GM19238 (cell line): ENCODE results near the gene MAP3K14.
"Not testable (repeated sequence)": the region's sequence is repeated elsewhere in the genome, so short reads cannot be mapped to it uniquely, and the experiment has no call there.

Experiments used
- DNase-seq: peaks from one replicate; pipeline ENCODE4 v3.0.0; 2011; ENCODE audit warnings: low spot score; ENCODE audit not compliant: insufficient read length

Gene MAP3K14

DNA sequence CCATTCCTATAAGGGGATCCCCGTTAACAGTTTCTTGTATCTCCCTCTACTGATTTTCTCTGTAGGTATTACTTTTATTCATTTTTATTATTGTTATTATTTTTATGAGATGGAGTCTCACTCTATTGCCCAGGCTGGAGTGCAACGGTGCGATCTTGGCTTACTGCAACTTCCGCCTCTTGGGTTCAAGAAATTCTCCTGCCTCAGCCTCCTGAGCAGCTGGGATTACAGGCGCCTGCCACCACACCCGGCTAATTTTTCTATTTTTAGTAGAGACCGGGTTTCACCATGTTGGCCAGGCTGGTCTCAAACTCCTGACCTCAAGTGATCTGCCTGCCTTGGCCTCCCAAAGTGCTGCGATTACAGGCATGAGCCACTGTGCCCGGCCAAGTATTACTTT is 14.6 kb downstream of the MAP3K14 start:
- not testable (repeated sequence) for DNase-seq

DNA sequence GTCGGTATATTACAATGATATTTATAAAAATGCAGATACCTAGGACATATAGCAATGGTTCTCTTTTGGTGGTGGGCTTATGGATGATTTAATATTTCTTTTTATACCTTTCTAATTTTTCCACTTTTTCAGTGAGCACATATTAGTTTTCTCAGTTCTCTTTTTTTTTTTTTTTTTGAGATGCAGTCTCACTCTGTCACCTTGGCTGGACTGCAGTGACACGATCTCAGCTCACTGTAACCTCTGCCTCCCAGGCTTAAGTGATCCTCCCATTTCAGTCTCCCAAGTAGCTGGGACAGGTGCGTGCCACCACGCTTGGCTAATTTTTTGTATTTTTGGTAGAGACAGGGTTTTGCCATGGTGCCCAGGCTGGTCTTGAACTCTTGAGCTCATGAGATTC is 15.1 kb downstream of the MAP3K14 start:
- DNase-seq, result no peak

DNA sequence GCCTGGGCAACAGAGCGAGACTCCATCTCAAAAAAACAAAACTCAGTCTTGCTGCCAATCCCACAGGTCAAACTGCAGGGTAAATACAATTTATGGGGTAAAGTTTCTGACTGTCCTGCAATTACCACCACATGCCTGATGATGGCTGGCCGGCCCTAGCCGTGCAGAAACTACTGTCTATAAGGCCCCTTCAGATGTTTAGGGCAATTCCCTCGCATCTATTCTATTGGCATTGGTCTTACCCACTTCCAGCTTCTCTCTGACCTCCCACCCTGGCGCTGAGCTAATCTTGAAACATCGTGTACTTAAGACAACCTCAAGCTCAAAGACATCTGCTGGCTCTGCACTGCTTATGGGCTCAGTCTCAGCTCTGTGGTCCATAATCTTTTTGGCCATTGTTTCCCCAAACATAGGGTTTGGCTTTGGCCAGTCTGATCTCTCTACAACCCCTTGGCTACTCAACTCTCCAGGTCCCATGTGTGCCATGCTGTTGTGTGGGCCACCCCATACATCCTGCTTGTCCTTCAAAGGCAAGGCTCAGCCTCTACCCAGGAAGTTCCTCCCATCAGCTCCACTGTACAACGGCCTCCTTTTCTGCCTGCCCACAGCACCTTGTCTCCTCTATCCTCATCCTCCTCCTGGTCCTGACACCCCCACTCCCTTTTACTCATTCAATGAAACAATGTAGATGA is 16.6 kb downstream of the MAP3K14 start:
- DNase-seq, result no peak

DNA sequence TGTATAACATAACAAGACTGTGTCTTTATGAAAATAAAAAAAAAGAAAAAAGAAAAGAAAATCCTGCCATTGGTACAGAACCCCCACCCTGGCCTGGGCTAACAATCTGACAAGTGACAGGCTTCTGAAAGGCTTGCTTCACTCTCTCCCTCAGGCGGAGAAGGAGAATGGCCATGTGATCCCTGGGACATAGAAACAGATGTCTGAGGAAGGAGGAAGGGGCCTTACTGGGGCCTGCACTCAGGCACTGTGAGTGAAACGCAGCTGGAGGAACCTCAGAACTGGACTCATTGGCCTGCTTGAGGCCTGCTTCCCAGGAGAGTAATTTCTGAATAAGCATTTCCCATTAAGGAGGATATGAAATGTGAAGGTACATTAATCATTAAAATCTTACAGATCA is 17.5 kb downstream of the MAP3K14 start:
- DNase-seq, result no peak

DNA sequence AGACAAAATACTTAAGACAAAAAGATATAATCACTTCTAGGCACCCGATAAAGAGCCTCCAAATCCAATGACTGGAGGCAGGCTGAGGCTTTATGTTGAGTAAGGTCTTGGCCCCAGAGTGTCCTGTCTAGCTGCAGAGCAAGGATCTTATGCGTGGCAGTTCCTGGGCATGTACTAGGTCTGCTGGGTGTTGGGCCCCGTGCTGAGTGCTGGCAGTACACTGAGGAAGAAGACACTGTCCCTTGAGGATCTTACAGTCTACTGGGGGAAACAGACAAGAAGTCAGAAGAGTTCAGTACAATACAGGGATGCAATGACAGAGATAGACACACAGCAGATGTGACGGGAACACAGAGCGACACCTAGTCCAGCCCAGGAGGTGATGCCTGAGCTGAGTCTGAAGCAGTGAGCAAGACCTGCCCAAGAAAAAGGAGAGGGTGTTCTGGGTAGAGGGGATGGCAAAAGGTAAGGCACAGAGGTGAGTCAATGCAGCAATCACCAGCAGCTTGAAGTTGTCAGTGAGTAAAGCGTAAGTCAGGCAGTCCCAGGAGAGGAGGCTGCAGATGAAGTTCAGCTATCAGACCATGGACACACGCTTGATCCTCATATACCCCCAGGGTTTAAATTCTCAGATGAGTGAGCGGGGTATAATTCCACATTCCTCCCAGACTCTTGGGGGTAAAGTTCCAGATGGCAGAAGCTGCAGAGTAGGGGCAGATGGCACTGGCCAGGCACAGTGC is 18.1 kb downstream of the MAP3K14 start:
- no peak for DNase-seq

DNA sequence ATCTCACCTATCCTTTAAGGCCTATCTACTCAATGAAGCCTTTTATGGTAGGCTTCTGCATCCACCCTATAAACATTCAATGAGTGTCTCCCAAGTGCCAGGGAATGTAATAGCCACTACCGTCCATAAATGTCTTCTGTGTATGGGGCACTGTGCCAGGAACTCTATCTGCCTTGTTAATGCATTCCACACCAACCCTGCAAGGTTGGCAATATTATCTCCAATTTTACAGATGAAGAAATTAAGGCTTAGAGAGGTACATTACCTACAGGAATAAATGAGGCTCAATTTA is 20.0 kb downstream of the MAP3K14 start:
- no peak for DNase-seq

DNA sequence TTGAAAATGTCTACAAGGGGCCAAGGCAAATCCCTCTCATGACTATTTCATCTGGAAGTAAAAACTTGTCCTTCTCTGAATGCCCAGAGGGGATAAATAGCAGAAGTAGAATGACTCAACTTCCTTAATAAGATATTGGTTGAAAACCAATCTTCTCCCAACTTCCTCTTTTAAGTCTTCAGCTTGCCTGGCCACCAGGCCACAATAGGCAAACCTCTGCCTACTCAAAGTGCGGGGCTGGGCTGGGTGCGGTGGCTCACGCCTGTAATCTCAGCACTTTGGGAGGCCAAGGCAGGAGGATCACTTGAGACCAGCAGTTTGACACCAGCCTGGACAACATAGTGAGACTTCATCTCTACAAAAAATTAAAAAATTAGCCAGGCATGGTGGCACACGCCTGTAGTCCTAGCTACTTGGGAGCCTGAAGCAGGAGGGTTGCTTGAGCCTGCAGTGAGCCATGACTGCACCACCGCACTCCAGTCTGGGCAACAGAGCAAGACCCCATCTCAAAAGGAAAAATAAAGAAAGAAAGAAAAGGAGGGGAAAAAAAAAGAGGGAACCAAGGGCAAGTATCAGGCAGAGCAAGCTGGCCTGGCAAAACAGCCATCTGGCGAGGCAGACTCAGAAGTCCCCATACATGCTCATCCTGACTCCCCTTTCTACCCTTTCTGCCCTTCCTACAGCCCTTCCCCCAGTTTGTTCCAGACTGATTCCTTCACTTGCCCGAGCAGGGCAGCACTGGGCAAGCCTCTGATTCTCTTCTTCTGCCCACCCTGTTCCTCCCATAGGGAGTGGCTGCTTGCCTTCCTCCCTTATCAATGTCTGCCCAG is 20.6 kb downstream of the MAP3K14 start:
- no peak for DNase-seq

DNA sequence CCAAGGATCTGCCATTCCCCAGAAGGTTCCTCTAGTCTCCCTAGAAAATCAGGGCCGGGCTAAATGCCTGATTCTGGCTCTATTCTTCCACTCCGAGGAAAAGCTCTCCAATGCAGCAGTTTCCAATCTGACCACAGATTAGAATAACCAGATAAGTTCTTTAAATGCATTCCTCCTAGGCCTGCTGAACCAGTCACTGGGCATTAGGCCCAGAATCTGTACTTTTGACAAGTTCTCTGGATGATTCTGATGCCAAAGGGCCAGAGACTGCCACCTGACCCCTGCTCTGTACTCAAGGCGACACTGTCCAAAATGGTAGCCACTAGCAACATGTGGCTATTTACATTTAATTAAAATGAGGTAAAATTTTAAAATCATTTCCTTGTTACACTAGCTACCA is 22.3 kb downstream of the MAP3K14 start:
- DNase-seq, result no peak

DNA sequence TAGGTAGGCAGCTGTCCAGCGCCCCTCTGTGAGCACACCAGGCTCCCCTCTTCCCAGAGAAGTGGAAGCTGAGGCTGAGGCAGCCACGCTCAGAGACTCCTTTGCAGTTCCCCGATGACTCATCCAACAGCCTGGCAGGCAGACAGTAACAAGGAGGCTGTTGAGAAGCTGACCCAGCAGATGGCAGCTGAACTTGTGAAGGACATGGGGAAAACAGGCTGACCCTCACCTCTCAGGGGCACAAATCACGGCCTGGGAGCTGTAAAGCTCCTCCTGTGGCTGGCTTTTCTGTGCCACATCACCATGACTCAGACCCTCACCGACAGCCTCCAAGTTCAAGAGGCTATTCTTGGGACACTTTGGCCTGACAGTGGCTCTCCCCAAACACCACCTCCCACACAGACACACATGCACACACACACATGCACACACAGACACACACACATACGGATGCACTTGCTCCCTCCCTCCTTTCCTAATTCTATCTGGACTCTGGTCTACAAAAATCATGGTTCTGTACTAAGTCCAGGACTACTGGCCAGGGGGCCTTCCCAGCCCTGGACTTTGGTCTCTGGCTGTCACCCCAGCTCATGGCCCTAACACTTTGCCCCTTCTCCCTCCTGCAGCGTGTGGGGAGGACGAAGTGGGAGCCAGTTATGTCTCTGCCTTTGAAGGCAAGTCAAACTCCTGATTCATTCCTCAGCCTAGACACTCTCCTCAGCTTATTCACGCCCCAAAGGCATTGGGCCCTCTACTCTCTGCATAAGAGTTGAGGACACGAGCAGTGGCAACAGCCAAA is 23.2 kb downstream of the MAP3K14 start:
- no peak for DNase-seq

DNA sequence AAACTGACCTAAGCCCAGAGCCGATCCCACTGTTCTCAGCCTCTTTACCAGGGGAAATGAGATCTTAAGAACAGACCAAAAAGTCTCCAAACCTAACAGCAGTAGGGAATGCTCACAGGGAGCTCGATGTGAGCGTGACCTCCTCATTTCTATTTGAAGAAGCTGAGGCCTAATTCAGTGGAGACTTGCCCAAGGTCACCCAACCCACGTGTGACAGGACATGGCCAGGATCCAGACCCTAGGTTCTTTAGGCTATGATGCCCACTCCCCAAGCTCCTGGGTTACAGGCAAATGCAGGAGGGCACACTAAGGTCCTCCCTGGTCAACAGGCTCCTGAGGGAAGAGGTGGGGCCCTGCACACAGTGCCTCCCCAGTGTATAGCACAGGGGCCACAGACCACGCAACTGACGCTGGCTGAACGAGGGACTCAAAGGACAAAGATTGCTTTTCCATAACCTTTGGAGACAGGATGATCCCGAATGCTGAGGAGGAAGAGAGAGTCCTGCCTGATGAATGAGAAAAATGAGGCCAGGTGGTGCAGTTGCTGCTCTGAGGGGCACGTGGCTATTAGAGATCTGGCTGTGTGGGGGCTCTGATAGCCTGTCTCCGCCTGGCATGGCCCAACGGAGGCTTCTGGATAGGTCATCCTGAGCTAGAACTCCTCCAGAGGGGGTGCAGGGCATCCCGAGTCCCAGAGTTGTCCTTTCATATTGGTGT is 24.0 kb downstream of the MAP3K14 start:
- no peak for DNase-seq

DNA sequence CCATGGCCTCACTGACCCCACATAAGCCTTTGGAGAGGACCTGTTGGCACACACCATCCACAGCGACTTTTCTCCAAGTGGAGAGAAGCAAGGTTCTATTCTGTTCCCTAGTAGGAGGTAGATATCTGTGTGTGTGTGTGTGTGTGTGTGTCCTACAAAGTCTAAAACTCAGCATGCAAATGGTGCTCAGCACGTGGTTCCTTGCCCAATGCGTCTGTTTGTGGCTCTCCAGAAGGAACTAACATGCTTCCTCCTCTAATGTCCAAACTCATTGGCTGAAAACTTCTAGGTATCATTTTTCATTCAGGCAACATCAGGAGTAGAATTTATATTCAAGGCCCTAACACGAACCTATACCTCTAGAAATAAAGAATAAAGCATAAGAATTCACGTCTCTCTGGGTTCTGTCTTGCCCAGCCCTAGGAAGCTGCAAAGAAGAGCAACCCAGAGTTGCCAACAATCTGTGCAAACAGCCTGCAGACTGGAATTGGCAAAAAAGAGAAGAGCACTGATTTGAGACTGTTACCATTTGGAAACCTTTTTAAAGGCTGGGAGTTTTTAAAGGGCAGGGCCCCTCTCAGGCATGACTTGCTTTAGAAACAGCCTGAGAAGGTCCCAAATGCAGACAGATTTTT is 25.5 kb downstream of the MAP3K14 start:
- no peak for DNase-seq

DNA sequence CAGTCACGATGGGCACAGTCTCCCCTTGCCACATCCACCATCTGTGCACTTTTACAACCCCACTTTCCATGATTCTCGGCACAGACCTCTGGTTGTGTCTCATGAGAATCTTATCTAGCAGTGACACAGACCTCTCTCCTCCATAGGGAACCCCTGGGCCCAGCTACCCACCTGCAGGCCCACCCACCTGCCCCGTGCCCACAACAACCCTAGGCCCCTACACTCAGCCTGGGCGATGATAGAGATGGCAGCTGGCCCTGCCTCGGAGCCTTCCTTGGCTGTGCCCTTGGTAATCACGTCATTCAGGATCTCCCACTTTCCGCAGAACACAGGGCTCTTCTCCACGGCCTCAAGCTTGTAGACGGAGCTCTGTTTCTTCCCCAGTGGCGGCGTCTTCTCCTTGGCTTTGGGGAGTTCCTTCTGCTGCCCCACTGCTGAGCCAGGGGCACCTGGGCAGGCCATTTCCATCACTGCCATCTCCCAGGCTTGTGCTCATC is 26.5 kb downstream of the MAP3K14 start:
- no peak for DNase-seq

DNA sequence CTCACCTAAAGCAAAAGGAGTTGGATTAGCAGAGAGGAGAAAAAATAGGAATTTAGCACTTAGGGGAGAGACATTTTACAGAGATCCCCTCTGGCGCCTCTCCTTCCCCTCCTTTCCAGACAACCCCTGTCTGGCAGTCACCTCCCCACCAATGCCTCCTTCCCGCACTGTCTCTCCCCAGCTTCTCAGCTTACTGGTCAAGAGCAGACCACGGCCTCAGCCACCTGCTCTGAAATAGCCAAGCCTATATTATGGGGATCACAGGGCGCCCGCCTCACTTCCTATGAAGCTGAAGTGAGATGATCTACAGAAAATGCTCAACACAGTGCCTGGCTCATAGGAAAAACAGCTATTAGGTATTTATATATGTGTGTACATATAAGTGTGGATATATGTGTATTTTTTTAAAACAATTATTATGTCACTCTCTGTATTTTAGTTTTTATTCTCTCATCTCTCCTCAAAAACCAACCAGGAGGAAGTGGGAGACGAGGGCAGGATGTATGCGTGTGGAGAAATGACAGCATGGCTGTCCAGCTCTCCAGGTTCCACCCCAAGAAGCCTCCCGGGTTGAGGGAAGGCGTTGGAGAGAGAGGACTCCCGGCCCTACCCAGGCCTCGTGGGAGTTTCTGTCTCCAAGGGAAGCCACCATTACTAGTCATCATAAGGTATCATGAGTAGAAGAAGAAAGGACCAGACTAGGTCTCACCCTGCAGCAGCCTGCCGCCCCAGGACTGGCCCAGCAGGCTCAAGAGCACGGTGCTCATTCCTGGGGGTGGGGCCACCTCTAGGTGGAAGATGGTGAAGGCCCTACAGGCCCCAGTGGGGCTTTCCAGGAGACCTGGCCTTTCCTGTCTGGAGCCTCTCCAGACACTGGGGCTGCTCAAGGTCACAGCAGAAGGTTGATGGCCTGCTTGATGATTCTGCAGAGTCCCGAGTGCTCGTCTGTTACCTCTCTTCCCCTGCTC is 27.2 kb downstream of the MAP3K14 start:
- no peak for DNase-seq

DNA sequence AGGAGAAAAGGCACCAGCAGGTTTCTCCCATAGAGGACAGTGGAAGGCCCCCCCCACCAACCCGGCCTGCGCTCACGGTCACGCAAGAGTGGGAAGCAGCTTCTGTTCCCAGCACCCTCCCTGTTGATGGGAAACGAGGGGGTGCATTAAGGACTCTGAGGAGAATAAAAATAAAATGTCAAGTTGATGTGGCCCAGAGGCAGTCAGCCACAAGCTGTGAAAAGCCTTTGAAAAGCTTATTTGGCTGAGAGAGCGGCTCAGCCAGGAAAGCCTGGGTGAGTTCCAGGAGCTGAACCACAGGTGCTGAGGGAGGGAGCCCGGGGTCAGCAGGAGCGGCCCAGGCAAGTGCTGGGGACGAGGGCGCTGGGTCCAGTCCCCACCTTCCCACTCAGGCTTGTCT is 28.0 kb downstream of the MAP3K14 start:
- no peak for DNase-seq

DNA sequence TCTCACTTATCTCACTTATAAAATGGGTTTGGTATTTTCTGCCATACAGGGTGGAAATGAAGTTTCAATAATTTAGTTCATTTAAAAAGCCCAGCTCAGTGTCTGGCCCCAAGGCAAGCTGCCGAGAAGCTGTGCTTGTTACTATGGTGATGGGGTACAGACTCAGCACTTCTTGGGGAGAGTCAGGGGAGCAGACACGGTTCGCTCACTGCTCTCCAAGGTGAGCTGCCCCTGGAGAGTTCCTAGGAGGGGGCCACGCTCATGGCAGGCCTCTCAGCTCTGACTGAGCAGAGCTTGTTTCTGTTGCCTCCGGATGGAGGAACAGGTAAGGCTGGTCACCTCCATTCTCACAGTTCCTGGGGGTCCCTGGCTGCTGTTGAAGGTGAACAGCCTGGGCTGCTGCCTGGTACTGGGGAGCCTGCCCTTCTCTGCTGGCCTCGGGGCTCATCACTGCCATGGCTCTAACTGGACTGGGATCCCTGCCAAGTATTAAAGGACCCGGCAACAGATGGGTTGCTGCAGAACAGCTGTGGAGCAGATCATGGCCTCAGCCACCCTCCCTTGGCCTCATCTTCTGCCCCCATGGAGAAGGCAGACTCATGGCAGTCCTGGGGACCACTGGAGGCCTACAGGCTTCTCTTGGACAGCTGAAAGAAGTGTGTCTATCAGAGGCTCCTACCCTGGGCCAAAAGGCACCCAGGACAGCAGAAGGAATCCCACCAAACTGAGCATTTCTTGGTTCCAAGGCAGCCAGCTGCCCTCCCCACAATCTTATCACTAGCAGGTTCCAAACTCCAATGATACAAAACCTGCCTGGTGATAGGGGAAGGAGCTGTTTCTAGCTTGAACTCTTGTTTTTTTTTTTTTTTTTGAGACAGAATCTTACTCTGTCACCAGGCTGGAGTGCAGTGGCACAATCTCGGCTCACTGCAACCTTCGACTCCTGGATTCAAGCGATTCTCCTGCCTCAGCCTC is 29.0 kb downstream of the MAP3K14 start:
- no peak for DNase-seq

DNA sequence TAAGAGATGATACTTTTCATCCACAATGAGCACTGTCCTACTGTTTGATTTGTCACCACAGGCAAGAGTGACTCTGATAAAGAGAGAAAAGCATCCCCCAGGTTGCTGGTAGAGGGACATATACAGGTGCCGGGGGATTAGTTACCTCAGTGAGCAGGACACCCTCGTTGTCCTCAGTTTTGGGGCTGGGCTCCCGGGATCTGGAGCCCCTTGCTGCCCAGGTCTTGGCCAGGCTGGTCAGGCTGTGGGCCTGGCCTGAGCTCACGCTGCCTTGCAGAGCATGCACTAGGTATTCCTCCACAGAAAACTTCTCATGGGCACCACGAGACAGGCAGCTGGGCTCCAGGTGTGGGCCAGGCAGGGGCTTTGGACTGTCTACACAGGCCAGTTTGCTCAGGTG is 30.5 kb downstream of the MAP3K14 start:
- DNase-seq, result no peak

DNA sequence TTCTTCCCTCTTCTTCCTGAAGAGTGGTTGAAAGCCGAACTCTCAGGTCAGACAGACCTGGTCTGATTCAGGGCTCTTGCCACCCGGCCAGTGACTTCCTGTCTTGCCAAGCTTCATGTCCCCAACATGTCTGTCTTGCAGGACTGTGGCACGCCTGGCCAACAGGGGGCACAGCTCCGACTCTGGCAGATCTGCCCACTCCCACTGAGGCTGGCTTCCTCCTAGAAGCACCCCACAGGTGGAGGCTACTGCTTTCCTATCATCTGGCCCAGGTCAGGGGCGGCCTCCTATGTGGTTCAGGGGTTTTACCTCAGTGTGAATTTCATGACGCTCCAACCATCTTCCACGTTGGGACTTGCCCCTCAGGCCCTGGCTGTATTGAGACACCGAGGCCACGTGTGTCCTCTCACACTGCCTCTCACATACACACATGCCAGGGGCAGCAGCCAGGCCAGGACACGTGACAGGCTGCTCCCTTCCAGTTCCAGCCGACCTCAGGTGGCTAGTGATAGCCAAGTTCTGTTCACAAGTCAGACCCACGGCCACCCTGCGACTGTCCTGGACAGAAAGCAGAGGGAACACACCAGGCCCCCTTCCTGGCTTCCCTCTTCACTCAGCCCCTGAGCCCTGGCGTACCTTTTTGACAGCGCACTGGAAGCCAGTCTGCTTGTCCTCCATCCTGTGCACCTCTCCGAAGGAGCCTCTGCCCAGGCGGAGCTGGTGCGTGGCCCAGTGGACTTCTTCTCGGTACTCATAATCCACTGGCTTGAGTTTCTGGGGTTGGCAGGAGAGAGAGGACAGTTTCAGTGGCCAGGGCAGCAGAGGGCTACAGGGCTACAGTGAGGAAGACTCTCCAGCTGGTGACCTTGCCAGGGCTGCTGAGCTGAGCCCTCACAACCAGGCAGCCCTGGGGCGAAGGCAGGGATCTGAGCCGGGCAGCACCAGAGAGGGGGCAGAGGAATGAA is 32.4 kb downstream of the MAP3K14 start:
- DNase-seq, result no peak
